Chondrocyte (in vitro differentiated cells): ENCODE results near the gene BEST4. TPM values are rescaled to one million over a fixed set of nuclear protein-coding genes. Genes with fewer than 3 reads are reported as not detected.

ENCODE experiments used
- DNase-seq: peaks from one replicate; pipeline ENCODE4 v3.0.0; 2021; ENCODE audit warnings: mixed read lengths, low spot score
- H3K27ac Mint-ChIP-seq: one replicate; pipeline ENCODE4 v1.8.0; 2021; ENCODE audit warnings: mild to moderate bottlenecking, moderate library complexity, mixed read lengths; ENCODE audit not compliant: unreplicated experiment
- H3K27me3 Mint-ChIP-seq: 2 replicates; pipeline ENCODE4 v1.8.0; 2021; ENCODE audit warnings: low read depth, mixed read lengths
- H3K36me3 Mint-ChIP-seq: 2 replicates; pipeline ENCODE4 v1.8.0; 2021; ENCODE audit warnings: low read depth, mixed read lengths
- H3K4me1 Mint-ChIP-seq: 2 replicates; pipeline ENCODE4 v1.8.0; 2021; ENCODE audit warnings: low read depth, mild to moderate bottlenecking, mixed read lengths
- H3K4me3 Mint-ChIP-seq: one replicate; pipeline ENCODE4 v1.8.0; 2021; ENCODE audit warnings: mild to moderate bottlenecking, moderate library complexity, mixed read lengths; ENCODE audit not compliant: unreplicated experiment
- H3K9me3 Mint-ChIP-seq: 2 replicates; pipeline ENCODE4 v1.8.0; 2021; ENCODE audit warnings: low read depth, mixed read lengths
- total RNA-seq: library from RNA; stranded (reverse); gene quantifications from 3 replicates; pipeline ENCODE4 v1.2.1, GENCODE V29; 2021
- TF ChIP-seq, protein P1 (sequence below): fragments of 200-600 bp; sonication (generic); IDR thresholded peaks from 2 replicates; pipeline ENCODE4 v1.5.0; 2021; ENCODE audit warnings: antibody characterized with exemption, mild to moderate bottlenecking, moderate library complexity

Gene BEST4
- total RNA-seq, 1 donor from 2014 or later: 0.37 TPM

GRCh38 chr1:44821240-44821715 lies 33.3 kb upstream of the BEST4 start:
- Mint-ChIP-seq H3K27me3 (no peaks in the 10 kb centered on the region), H3K4me3 (no peak overlapping the region), H3K4me1 (peaks cover 32% of the 10 kb centered on the region), H3K36me3 (no peaks in the 10 kb centered on the region), H3K9me3 (no peaks in the 10 kb centered on the region), H3K27ac (no peak overlapping the region)
- TF ChIP-seq, protein P1, sequence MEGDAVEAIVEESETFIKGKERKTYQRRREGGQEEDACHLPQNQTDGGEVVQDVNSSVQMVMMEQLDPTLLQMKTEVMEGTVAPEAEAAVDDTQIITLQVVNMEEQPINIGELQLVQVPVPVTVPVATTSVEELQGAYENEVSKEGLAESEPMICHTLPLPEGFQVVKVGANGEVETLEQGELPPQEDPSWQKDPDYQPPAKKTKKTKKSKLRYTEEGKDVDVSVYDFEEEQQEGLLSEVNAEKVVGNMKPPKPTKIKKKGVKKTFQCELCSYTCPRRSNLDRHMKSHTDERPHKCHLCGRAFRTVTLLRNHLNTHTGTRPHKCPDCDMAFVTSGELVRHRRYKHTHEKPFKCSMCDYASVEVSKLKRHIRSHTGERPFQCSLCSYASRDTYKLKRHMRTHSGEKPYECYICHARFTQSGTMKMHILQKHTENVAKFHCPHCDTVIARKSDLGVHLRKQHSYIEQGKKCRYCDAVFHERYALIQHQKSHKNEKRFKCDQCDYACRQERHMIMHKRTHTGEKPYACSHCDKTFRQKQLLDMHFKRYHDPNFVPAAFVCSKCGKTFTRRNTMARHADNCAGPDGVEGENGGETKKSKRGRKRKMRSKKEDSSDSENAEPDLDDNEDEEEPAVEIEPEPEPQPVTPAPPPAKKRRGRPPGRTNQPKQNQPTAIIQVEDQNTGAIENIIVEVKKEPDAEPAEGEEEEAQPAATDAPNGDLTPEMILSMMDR: no peak
- DNase-seq: peak; percentile 66

DNA sequence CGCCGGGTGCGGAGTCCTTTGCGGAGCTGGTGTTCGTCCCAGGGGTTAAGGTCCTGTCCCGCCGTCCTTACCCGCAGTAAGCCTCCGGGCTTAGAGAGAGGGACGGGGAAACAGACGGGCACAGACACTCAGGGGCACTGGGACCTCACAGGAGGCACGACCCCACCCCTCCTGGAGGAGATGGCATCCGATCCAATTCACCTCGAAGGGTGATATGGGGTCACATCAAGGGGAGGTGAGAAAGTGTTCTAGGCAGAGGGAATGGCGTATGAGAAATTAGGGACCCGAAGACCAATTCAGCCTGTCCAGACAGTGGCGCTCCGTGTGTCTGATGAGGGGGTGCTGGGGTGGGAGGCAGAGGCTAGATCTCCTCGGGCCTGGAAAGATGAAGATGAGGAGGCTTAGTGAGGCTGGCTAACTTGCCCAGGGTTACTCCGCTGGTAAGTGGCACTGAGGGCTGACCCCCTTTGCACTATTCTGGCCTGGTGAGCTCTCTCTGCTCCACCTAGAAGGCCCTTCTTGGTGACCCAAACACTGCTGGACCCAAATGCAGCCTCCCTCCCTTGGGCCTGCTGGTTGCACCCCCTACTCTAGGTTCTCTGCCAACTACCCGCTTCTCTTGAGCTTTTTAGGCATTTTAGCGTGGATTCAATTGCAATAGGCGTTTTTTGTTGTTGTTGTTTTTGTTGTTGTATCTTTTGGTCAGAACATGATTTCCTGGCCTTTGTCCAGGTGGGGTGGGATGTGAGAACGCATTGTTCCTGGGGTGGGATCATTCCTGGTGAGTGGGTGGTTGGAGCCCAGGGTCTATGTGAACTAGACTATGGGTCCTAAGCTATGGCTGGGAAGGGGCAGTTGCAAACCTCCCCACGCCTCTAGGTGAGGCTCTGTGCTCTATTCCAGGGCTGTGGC lies 32.6 kb upstream of the BEST4 start:
- peak; percentile 50 for DNase-seq

GRCh38 chr1:44819608-44820327 lies 31.8 kb upstream of the BEST4 start:
- Mint-ChIP-seq H3K27ac (peak overlapping the region; percentile 99), H3K4me3 (peak overlapping the region; percentile 67), H3K9me3 (no peaks in the 10 kb centered on the region), H3K27me3 (no peaks in the 10 kb centered on the region), H3K4me1 (peaks cover 38% of the 10 kb centered on the region), H3K36me3 (peaks cover 9% of the 10 kb centered on the region)
- peak; percentile 73 for DNase-seq
- TF ChIP-seq, protein P1: peak; percentile 34

More for the DNA sequence above, 32.6 kb upstream of the BEST4 start:
- Mint-ChIP-seq H3K4me3 (peak overlapping the region; percentile 67), H3K27me3 (no peaks in the 10 kb centered on the region), H3K36me3 (peaks cover 1% of the 10 kb centered on the region), H3K9me3 (no peaks in the 10 kb centered on the region), H3K4me1 (peaks cover 32% of the 10 kb centered on the region), H3K27ac (peak overlapping the region; percentile 99)
- TF ChIP-seq, protein P1: no peak

DNA sequence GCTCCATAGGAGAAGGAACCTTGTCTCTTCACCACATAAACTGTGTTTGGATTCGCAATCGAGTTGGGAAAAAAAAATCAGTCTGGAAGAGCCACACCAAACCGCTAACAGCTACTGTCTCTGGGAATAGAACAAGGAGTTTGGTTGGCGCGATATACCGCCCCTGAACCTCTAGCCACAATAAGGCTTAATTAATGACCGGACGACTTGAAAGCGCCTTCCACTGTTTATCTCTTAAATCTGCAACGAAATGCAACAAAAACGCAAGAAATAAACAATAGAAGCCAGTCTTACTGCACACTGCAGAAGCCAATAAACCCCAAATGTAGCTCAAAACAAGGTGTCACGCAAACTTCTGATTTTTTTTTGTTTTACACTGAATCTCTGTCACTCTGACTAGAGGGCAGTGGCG lies 31.2 kb upstream of the BEST4 start:
- TF ChIP-seq, protein P1: peak; percentile 58
- Mint-ChIP-seq H3K36me3 (peaks cover 10% of the 10 kb centered on the region), H3K27me3 (no peaks in the 10 kb centered on the region), H3K4me3 (peak overlapping the region; percentile 67), H3K4me1 (peaks cover 38% of the 10 kb centered on the region), H3K9me3 (no peaks in the 10 kb centered on the region), H3K27ac (peak overlapping the region; percentile 99)
- DNase-seq: no peak

- DNase-seq: peak; percentile 26
- peaks cover 38% of the 10 kb centered on the region for H3K4me1 Mint-ChIP-seq
Observed at GRCh38 chr1:44817771-44818495, 30.0 kb upstream of the BEST4 start.

More at GRCh38 chr1:44817771-44818495, 30.0 kb upstream of the BEST4 start:
- H3K36me3 Mint-ChIP-seq: peaks cover 10% of the 10 kb centered on the region
- H3K9me3 Mint-ChIP-seq: no peaks in the 10 kb centered on the region
- peak overlapping the region; percentile 4 for H3K4me3 Mint-ChIP-seq
- no peaks in the 10 kb centered on the region for H3K27me3 Mint-ChIP-seq
- peak overlapping the region; percentile 67 for H3K27ac Mint-ChIP-seq
- TF ChIP-seq, protein P1: no peak
